Measurements from ENCODE around the gene SLC49A4. TPM values are rescaled to one million over a fixed set of nuclear protein-coding genes. Genes with fewer than 3 reads are reported as not detected.

The SLC49A4 gene
- total RNA-seq, 1 experiment from 2014 or later, result 24.3 TPM

DNA sequence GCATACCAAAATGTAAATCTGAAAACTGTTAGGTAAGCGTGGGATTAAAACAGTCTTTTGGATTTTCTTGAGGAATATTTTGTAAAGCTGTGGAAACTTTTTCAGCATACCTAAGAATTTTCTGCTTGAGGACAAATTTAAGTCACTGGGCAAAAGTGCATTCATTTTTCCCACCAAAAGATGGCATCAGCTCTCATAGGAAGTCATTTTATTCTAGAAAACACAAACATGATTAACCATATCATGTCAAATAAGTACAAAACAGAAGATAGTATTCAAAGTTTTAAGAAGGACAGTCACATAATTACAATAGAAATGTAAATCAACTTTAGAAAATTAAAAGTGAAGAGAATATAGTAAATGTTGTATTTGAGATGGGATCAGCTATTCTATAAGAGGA is 63.5 kb downstream of the SLC49A4 start:
- DNase-seq (ENCODE audit: low read depth), result peak; percentile 37

- DNase-seq (ENCODE audit: low read depth), result no peak
Measured at GRCh38 chr3:122859021-122859805, 64.3 kb downstream of the SLC49A4 start.

- DNase-seq (ENCODE audit: low read depth), result no peak
Measured at GRCh38 chr3:122862381-122862780, 67.5 kb downstream of the SLC49A4 start.

- DNase-seq (ENCODE audit: low read depth), result no peak
Measured at GRCh38 chr3:122864498-122864897, 69.6 kb downstream of the SLC49A4 start.

DNA sequence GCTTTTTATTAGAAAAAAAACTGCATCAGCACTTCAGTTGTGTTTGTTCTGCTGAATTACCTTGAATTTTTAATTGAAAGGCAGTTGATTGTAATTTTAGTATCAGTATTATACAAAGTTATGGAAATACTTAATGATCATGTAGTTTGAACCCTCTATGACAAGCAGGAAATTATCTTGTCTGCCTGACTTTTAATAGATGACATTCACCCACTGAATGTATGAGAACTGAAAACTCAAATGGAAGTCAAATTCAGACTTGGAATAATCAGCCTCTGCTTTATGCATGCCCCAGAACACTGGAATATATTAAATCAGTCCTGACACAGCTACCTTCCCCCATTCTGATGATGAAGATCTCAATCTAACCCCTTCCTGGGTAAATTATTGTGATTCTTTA is 73.5 kb downstream of the SLC49A4 start:
- DNase-seq (ENCODE audit: low read depth), result no peak

DNA sequence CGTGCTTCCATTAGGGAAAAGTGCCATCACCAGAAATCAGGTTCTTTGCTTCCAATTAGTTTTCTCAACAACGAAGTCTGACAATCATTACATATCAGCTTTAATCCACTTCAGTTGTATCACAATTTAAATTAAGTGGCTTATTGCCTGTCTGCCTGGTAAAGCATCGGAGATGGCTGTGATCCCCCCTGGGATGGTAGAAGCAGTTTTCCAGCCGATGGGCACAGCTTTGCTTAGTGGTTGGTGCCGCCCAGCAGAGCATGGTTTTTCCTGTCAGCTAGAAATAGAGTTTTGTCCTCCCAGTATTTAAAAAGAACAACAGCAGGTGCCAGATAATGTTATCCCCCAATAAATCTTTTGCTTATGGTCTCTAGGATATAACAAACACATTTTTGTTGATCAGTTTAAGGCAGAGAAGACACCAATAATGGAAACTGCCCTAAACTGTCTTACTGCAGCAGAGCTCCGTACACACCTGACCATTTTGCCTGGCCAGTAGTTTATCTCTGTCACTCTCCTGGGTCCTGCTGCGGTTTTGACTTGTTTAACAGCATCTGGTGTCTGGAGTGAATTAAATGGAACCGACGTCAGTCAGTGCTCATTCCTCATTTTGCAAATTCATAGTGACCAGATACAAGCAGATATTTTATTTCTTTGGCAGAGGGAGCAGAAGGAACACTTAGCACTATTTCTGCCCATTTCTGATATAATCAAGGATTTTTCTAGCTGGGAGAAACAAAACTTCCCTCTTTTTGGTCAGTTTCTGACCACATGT is 79.1 kb downstream of the SLC49A4 start:
- no peak for DNase-seq (ENCODE audit: low read depth)

DNA sequence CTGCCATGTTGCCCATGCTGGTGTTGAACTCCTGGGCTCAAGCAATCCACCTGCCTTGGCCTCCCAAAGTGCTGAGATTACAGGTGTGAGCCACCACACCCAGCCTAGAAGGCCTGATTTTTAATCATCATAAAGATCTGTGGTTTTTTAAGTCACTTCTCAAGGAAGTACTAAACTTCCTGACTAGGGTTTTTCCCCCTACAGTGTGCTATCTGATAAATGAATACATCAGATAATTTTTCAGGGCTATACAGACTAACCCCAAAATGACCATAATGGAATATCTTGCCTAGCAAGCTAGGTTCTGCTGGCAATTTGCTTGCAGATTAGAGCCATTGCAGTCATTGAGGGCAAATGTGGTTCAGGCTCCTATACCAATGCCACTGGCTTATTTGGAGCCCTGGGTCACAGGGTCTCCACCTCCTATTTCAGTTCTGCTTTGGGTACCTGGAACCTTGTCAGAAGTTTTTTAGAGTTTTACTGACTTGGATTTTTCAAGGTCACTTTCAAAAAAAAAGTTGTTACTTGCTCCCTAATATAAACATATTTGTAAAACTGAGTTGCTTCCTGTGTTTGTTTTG is 80.8 kb downstream of the SLC49A4 start:
- no peak for DNase-seq (ENCODE audit: low read depth)

GRCh38 chr3:122880173-122880572 is 85.3 kb downstream of the SLC49A4 start:
- DNase-seq (ENCODE audit: low read depth), result no peak

DNA sequence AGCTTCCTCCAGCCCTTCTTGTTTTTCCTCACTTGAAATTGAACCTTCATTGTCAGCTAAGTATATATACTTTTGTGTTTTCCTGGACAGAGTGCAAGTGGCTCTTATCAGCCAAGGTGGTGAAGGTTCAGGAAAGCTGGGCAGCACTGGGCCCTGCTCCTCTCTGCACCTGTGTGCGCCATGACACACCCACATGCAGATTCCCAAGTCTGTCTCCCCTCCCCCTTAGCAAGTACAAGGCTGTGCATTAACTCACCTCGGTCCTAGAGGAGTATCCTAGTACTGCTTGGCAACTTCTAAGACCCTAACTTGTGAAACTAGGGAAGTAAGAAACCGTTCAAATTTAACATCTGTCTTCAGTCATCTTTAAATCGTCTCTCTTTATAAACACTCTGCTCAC is 85.8 kb downstream of the SLC49A4 start:
- no peak for DNase-seq (ENCODE audit: low read depth)

GRCh38 chr3:122882361-122882947 is 87.6 kb downstream of the SLC49A4 start:
- no peak for DNase-seq (ENCODE audit: low read depth)

GRCh38 chr3:122886251-122886650 is 91.4 kb downstream of the SLC49A4 start:
- no peak for DNase-seq (ENCODE audit: low read depth)

DNA sequence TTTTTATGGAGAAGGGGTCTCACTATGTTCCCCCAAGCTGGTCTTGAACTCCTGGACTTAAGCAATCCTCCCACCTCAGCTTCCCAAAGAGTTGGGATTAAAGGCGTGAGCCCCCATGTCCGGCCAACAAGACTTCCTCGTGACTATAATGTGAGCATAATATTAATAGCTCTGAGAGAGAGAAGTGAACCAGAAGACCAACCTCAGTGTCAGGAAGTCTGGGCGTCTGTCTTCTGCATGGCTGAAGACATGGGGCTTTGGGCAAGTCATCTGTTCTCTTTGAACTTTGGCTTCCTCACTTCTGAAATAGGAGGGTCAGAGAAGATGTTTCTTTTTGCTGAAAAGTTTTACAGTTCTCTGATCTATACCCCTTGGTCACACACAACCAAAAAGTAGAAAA is 92.1 kb downstream of the SLC49A4 start:
- DNase-seq (ENCODE audit: low read depth), result no peak

DNA sequence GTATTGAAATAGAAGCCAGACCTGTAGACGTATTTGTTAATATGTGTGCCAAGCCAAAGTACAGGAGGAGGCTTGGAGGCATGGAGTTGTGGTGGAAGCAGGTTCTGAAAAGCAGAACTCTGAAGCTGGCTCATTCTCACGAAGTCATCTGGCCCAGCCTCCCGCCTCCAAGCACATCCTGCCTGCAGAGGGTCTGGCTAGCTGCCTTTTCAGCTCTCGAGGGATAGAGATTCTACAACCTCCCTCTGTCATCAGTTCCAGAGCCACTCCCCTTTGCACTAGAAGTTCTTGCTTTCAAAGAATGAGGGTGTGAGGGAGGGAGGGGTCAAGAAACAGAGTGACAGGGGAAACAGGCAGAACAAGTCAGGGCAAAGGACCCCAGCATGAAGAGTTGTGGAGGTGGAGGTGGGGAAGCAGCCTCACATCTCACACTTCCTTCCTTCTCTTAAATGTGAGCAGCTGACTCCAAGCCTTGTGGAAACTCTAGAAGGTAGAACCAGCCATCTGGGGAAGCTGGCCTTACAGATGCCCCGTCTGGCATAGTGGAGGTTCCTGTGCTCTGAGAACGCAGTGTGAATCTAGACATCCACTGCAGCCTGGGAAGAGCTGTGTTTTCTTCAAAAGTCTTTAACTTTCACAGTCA is 95.3 kb downstream of the SLC49A4 start:
- DNase-seq (ENCODE audit: low read depth), result peak; percentile 74

- no peak for DNase-seq (ENCODE audit: low read depth)
Measured at GRCh38 chr3:122890720-122891220, 95.9 kb downstream of the SLC49A4 start.

- no peak for DNase-seq (ENCODE audit: low read depth)
Measured at GRCh38 chr3:122892118-122892960, 97.5 kb downstream of the SLC49A4 start.

GRCh38 chr3:122893282-122893681 is 98.4 kb downstream of the SLC49A4 start:
- DNase-seq (ENCODE audit: low read depth), result peak; percentile 83

DNA sequence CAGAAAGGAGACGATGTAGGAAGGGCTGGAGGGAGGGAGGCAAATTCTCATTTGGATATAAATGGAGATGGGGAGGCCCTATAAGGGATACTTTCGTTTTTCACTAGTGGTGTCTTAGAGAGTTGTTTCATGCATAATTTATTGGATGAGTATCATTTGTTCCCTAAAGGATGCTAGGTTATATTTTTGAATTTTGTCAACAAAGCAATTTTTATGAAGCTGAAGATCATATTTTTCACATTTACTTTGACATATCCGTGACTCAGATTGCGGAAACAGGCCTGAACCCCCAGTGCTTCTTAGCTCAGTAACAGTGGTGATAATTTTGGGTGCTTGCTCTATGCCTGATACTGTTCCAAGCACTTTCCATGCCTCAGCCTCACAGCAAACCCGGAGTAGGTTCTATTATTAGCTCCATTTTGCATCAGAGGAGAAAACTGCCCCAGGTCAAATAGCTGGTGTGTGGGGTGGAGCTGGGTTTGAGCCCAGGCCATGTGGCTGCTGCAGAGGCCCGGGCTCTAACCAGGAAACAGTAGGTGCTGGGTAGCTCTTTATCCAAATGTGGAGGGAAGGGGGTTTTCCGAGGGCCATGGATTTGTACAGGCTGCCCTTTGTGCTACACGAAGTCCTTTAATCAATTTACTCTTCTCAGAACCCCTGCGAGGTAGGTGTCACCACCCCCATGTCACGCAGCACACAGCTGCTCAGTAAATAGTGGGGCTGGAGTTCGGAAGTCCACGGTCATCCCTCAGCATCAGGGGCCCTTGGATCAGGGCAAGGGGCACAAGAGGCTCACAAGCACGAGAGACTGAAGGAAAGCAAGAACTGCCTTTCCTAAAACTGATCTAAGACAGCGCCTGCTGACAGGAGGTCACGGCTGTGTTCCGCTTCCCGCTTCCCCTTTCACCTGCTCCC is 99.1 kb downstream of the SLC49A4 start:
- DNase-seq (ENCODE audit: low read depth), result no peak

- no peak for DNase-seq (ENCODE audit: low read depth)
Measured at GRCh38 chr3:122898298-122898697, 103.4 kb downstream of the SLC49A4 start.

- DNase-seq (ENCODE audit: low read depth), result peak; percentile 90
Measured at GRCh38 chr3:122902326-122902725, 107.5 kb downstream of the SLC49A4 start.

Data from HT1080 (cell line).